ENCODE results near the gene TMPRSS15.

DNA sequence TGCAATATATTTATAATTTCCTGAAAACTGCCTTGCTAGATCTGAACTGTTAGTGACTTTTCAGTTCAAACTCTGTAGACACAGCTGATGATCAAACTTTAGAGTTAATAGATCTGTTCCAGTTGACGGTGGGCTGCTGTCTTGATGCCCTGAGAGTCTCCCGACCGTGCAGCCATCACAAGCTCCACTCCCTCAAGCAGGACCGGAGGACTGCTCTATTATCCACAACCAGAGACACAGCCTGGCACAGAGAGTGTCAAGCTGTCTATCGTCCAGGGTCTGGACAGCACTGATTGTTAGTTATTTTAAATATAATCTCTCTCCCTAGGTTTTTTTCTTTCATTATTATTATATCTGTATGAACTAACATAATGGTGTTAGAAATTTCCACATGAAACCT is 150.9 kb downstream of the TMPRSS15 start:
- TF ChIP-seq, protein P1, sequence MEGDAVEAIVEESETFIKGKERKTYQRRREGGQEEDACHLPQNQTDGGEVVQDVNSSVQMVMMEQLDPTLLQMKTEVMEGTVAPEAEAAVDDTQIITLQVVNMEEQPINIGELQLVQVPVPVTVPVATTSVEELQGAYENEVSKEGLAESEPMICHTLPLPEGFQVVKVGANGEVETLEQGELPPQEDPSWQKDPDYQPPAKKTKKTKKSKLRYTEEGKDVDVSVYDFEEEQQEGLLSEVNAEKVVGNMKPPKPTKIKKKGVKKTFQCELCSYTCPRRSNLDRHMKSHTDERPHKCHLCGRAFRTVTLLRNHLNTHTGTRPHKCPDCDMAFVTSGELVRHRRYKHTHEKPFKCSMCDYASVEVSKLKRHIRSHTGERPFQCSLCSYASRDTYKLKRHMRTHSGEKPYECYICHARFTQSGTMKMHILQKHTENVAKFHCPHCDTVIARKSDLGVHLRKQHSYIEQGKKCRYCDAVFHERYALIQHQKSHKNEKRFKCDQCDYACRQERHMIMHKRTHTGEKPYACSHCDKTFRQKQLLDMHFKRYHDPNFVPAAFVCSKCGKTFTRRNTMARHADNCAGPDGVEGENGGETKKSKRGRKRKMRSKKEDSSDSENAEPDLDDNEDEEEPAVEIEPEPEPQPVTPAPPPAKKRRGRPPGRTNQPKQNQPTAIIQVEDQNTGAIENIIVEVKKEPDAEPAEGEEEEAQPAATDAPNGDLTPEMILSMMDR (IDR thresholded peaks at IDR 0.05 in 8 of 11, conservative IDR thresholded peaks at IDR 0.05 in 3 of 11) = no peak
- TF ChIP-seq POLR2A (IDR thresholded peaks at IDR 0.05) (no peak), POLR2AphosphoS5 (IDR thresholded peaks at IDR 0.05) (no peak)

Measured in spleen (tissue), 7 donors.